Tibial nerve (tissue), 4 donors: ENCODE measurements around the gene KLHDC10. TPM values are rescaled to one million over a fixed set of nuclear protein-coding genes. Genes with fewer than 3 reads are reported as not detected.

Experiments
- DNase-seq, 2 donors: peaks; one replicate each; pipeline ENCODE4 v3.0.0-alpha.2; 2019; ENCODE audit warnings: low spot score in 2 of 2
- H3K27ac ChIP-seq, 4 donors: fragments of 200-600 bp; sonication (generic) in 3 of 4; one replicate each; pipeline ENCODE4 v1.5.1; 2017 to 2019; ENCODE audit warnings: mild to moderate bottlenecking in 1 of 4
- H3K27me3 ChIP-seq, 2 donors: fragments of 200-600 bp; sonication (generic) in 1 of 2; one replicate each; pipeline versions ENCODE4 v1.5.1 to v1.6.0; 2017 to 2019
- H3K36me3 ChIP-seq, 3 donors: fragments of 200-600 bp; sonication (generic); one replicate each; pipeline ENCODE4 v1.5.1; 2018 to 2019
- H3K4me1 ChIP-seq, 4 donors: fragments of 200-600 bp; sonication (generic) in 3 of 4; one replicate each; pipeline ENCODE4 v1.5.1; 2017 to 2019
- H3K4me3 ChIP-seq, 4 donors: fragments of 200-600 bp; sonication (generic) in 3 of 4; one replicate each; pipeline ENCODE4 v1.5.1; 2017 to 2019; ENCODE audit warnings: mild to moderate bottlenecking in 1 of 4, moderate library complexity in 1 of 4
- H3K9me3 ChIP-seq, 4 donors: fragments of 200-600 bp; sonication (generic) in 3 of 4; one replicate each; pipeline ENCODE4 v1.5.1; 2017 to 2019
- EP300 ChIP-seq, 2 donors: sonication (generic); formaldehyde crosslinking; IDR thresholded peaks; one replicate each; pipeline ENCODE4 v1.6.1; 2017; ENCODE audit warnings: antibody characterized with exemption in 2 of 2, mild to moderate bottlenecking in 1 of 2
- POLR2A ChIP-seq, 2 donors: fragments of 450-650 bp; IDR thresholded peaks; one replicate each; pipeline ENCODE4 v1.6.1; 2017; ENCODE audit warnings: antibody characterized with exemption in 2 of 2, mild to moderate bottlenecking in 2 of 2, moderate library complexity in 2 of 2
- WGBS, 2 donors: methylation state at CpG; one replicate each; pipeline ENCODE4 v1.1.5; 2018; 5-methylcytosine and 5-hydroxymethylcytosine counted together
- total RNA-seq, 4 donors: library from RNA; depleted of rRNA; stranded (reverse); fragments of >200 nt; gene quantifications; one replicate each; pipeline ENCODE4 v1.1.0, GENCODE V29; 2016
- TF ChIP-seq, protein P1 (sequence below), 5 experiments: fragments of 200-600 bp in 3 of 5; fragments of 450-650 bp in 2 of 5; sonication (generic) in 3 of 5; IDR thresholded peaks; one replicate each; pipeline ENCODE4 v1.5.1; 2016 to 2019; ENCODE audit warnings: antibody characterized with exemption in 5 of 5, mild to moderate bottlenecking in 3 of 5, moderate library complexity in 2 of 5

KLHDC10 gene
- total RNA-seq, 4 donors from 2014 or later, result 19.0 to 30.8 (median 21.4) TPM

DNA sequence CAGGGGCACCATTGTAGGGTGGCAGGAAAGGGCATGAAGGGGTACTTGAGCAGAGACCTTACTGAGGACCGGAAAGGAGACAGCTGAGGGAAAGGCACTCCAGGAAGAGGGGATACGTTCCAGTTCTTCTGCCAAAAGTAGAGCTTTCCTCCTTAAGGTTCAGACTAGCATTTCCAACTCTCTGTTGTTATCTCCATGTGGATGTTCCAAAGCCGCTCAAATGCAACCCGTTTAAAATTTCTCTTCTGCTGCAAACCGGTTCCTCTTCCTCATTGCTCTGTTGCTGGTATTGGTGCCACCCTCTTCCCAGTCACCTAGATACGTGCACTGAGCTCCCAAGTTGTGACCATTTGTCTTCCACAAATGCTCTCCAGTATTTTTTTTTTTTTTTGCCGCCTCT, 87.4 kb downstream of the KLHDC10 start:
- Histone ChIP-seq H3K36me3 (peaks cover 0 to 55% (median 0%) of the 10 kb centered on the region in 3 donors), H3K4me1 (peaks cover 0 to 19% (median 11%) of the 10 kb centered on the region in 4 donors), H3K27me3 (no peaks in the 10 kb centered on the region), H3K9me3 (peaks cover 0 to 26% (median 0%) of the 10 kb centered on the region in 4 donors), H3K4me3 (no peak overlapping the region), H3K27ac (no peak overlapping the region)
- DNase-seq, result no peak
- TF ChIP-seq EP300 (IDR thresholded peaks at IDR 0.05), result no peak
- no peak for TF ChIP-seq POLR2A (IDR thresholded peaks at IDR 0.05)
- TF ChIP-seq, protein P1, sequence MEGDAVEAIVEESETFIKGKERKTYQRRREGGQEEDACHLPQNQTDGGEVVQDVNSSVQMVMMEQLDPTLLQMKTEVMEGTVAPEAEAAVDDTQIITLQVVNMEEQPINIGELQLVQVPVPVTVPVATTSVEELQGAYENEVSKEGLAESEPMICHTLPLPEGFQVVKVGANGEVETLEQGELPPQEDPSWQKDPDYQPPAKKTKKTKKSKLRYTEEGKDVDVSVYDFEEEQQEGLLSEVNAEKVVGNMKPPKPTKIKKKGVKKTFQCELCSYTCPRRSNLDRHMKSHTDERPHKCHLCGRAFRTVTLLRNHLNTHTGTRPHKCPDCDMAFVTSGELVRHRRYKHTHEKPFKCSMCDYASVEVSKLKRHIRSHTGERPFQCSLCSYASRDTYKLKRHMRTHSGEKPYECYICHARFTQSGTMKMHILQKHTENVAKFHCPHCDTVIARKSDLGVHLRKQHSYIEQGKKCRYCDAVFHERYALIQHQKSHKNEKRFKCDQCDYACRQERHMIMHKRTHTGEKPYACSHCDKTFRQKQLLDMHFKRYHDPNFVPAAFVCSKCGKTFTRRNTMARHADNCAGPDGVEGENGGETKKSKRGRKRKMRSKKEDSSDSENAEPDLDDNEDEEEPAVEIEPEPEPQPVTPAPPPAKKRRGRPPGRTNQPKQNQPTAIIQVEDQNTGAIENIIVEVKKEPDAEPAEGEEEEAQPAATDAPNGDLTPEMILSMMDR (IDR thresholded peaks at IDR 0.05), result no peak
- 92 to 94% methylated on average over 7 of the region's 7 CpGs for WGBS, 2 donors

DNA sequence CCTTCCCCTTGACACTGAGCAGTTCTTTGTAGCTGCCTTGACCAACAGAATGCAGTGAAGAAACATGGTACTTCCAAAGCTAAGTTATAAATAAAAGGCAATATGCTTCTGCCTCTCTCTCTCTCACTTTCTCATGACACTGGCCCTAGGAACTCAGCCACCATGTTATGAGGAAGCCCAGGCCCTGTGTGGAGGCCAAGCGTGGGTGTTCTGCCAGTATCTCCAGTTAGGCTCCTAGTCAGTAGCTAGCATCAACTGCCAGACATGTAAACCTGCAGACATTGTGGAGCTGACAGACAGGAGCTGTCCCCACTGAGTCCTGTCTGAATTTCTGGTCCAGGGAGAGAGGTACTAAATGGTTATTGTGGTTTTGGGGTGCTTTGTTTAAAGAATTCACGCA, 89.7 kb downstream of the KLHDC10 start:
- Histone ChIP-seq H3K27ac (no peak overlapping the region), H3K4me3 (no peak overlapping the region), H3K27me3 (no peaks in the 10 kb centered on the region), H3K4me1 (no peaks in the 10 kb centered on the region), H3K36me3 (peaks cover 0 to 70% (median 0%) of the 10 kb centered on the region in 3 donors), H3K9me3 (peaks cover 0 to 26% (median 0%) of the 10 kb centered on the region in 4 donors)
- DNase-seq, result no peak
- WGBS, 2 donors, result 94 to 100% methylated on average over 2 of the region's 2 CpGs
- TF ChIP-seq POLR2A (IDR thresholded peaks at IDR 0.05) (no peak), EP300 (IDR thresholded peaks at IDR 0.05) (no peak)
- TF ChIP-seq, protein P1 (IDR thresholded peaks at IDR 0.05), result no peak

DNA sequence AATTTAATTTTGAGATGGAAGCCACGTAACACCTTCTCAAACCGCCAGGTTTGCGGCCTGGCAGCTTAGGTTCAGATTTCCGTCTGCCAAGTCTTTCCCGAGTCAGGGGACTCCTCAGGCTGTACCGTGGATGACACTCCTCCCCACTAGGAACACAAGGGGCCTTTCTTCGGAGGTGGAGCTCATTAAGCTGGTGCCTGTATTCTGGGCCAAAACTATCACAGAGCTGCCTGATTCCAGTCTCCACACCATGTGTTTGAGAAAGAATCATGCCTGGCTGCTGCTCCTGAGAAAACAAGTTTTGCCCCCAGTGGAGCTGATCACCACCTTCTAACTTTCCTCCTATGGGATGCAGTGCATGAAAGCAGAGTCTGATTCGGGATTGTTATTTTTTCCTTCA, 90.1 kb downstream of the KLHDC10 start:
- Histone ChIP-seq H3K27me3 (no peaks in the 10 kb centered on the region), H3K9me3 (peaks cover 0 to 26% (median 0%) of the 10 kb centered on the region in 4 donors), H3K4me3 (no peak overlapping the region), H3K27ac (no peak overlapping the region), H3K4me1 (no peaks in the 10 kb centered on the region), H3K36me3 (peaks cover 0 to 73% (median 0%) of the 10 kb centered on the region in 3 donors)
- 78 to 83% methylated on average over 8 of the region's 8 CpGs for WGBS, 2 donors
- DNase-seq, result no peak
- no peak for TF ChIP-seq POLR2A (IDR thresholded peaks at IDR 0.05)
- TF ChIP-seq, protein P1 (IDR thresholded peaks at IDR 0.05), result no peak
- no peak for TF ChIP-seq EP300 (IDR thresholded peaks at IDR 0.05)

DNA sequence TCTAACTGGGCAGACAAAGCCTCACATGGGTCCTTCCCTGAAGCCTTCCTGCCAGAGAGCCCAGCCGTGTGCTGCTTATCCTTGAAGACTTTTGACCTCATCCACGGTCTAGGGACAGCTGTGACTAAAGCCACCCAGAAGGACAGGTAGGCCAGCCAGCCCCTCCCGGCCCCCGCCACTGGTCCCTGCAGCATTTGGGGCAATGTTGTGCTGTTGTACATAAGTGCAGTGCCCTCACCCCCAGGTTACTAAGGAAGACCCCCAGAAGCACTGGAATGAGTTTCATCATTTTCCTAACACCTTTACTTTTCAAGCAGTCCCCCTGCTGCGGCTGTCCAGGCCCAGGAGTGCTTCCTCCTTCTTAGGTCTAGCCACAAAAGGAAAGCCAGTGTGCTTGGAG, 91.9 kb downstream of the KLHDC10 start:
- Histone ChIP-seq H3K36me3 (peaks cover 0 to 80% (median 0%) of the 10 kb centered on the region in 3 donors), H3K27ac (no peak overlapping the region), H3K4me1 (no peaks in the 10 kb centered on the region), H3K9me3 (peaks cover 0 to 9% (median 0%) of the 10 kb centered on the region in 4 donors), H3K4me3 (no peak overlapping the region), H3K27me3 (no peaks in the 10 kb centered on the region)
- TF ChIP-seq EP300 (IDR thresholded peaks at IDR 0.05) (no peak), POLR2A (IDR thresholded peaks at IDR 0.05) (no peak)
- TF ChIP-seq, protein P1 (IDR thresholded peaks at IDR 0.05), result no peak
- DNase-seq, result no peak
- 91 to 97% methylated on average over 5 of the region's 5 CpGs for WGBS, 2 donors

GRCh38 chr7:130174237-130174959, 104.1 kb downstream of the KLHDC10 start:
- H3K36me3 ChIP-seq, result peaks cover 0 to 75% (median 7%) of the 10 kb centered on the region in 3 donors
- TF ChIP-seq, protein P1 (IDR thresholded peaks at IDR 0.05), result no peak
- TF ChIP-seq POLR2A (IDR thresholded peaks at IDR 0.05), result no peak
- no peak for TF ChIP-seq EP300 (IDR thresholded peaks at IDR 0.05)
- no peak for DNase-seq
- no peaks in the 10 kb centered on the region for H3K27me3 ChIP-seq
- H3K4me1 ChIP-seq, result no peaks in the 10 kb centered on the region
- H3K9me3 ChIP-seq, result no peaks in the 10 kb centered on the region
- no peak overlapping the region for H3K4me3 ChIP-seq
- 88 to 90% methylated on average over 4 of the region's 4 CpGs for WGBS, 2 donors
- H3K27ac ChIP-seq, result no peak overlapping the region
